OCI-LY1 (cell line): Measurements from ENCODE around the gene KANK4.

Experiments
- CTCF ChIP-seq: fragments of 200-600 bp; sonication (generic), shearing (Covaris generic); IDR thresholded peaks from 2 replicates; pipeline ENCODE4 v1.5.1; 2017; ENCODE audit warnings: mild to moderate bottlenecking, antibody characterized with exemption, low read length, moderate library complexity, mixed read lengths
- EZH2 ChIP-seq: fragments of 200-600 bp; sonication (generic), shearing (Covaris generic); IDR thresholded peaks from 2 replicates; pipeline ENCODE4 v1.8.0; 2017; ENCODE audit warnings: borderline replicate concordance, mixed run types, mild to moderate bottlenecking, antibody characterized with exemption, low read length, moderate library complexity, mixed read lengths

- TF ChIP-seq CTCF (no peak), EZH2 (no peak)
Measured at GRCh38 chr1:62288662-62289061, 30.6 kb downstream of the KANK4 start.
